HG03095 (cell line): Measurements from ENCODE around the gene CATSPERE.
A peak's percentile ranks its signal among the peaks of the same experiment; 100 is the strongest.

Experiments used
- ATAC-seq: cut with Tn5 transposase; IDR thresholded peaks from one replicate; pipeline ENCODE4 v1.9.1; 2021; ENCODE audit warnings: moderate library complexity; ENCODE audit not compliant: unreplicated experiment

CATSPERE gene

GRCh38 chr1:244461245-244462071 is at the start of gene CATSPERE:
TSS of gene CATSPERE (plus strand) at chr1:244461273. CDS start at chr1:244461430, 157 bp downstream.
- ATAC-seq = peak; percentile 99

GRCh38 chr1:244412176-244412575 is 48.9 kb upstream of the CATSPERE start:
- ATAC-seq = no peak

GRCh38 chr1:244413736-244414135 is 47.3 kb upstream of the CATSPERE start:
- no peak for ATAC-seq

- ATAC-seq = no peak
These were observed 46.5 kb upstream of the CATSPERE start for GRCh38 chr1:244414543-244414942.

- no peak for ATAC-seq
These were observed 42.0 kb upstream of the CATSPERE start for GRCh38 chr1:244419024-244419423.

GRCh38 chr1:244422174-244422573 is 38.9 kb upstream of the CATSPERE start:
- ATAC-seq = no peak

GRCh38 chr1:244424649-244425334 is 36.3 kb upstream of the CATSPERE start:
- ATAC-seq = no peak

- no peak for ATAC-seq
These were observed 33.4 kb upstream of the CATSPERE start for GRCh38 chr1:244427647-244428046.

- ATAC-seq = no peak
These were observed 31.3 kb upstream of the CATSPERE start for GRCh38 chr1:244429818-244430217.

- no peak for ATAC-seq
These were observed 29.9 kb upstream of the CATSPERE start for GRCh38 chr1:244431166-244431565.

GRCh38 chr1:244435562-244436205 is 25.4 kb upstream of the CATSPERE start:
- ATAC-seq = no peak

GRCh38 chr1:244436336-244437085 is 24.6 kb upstream of the CATSPERE start:
- no peak for ATAC-seq

- no peak for ATAC-seq
These were observed 24.0 kb upstream of the CATSPERE start for GRCh38 chr1:244437086-244437468.

GRCh38 chr1:244439391-244440032 is 21.6 kb upstream of the CATSPERE start:
- ATAC-seq = no peak

- no peak for ATAC-seq
These were observed 18.2 kb upstream of the CATSPERE start for GRCh38 chr1:244442850-244443249.

- ATAC-seq = no peak
These were observed 16.2 kb upstream of the CATSPERE start for GRCh38 chr1:244444854-244445253.

- no peak for ATAC-seq
These were observed 15.5 kb upstream of the CATSPERE start for GRCh38 chr1:244445320-244446181.

GRCh38 chr1:244447024-244447423 is 14.0 kb upstream of the CATSPERE start:
- no peak for ATAC-seq

- ATAC-seq = no peak
These were observed 13.5 kb upstream of the CATSPERE start for GRCh38 chr1:244447552-244447951.
